Hepatocyte (in vitro differentiated cells): Measurements from ENCODE around the gene TMEM81. TPM values are rescaled to one million over a fixed set of nuclear protein-coding genes. Genes with fewer than 3 reads are reported as not detected.

Experiments used
- DNase-seq: peaks from one replicate; pipeline ENCODE4 v3.0.0-alpha.2; 2016; ENCODE audit warnings: low spot score
- H2AFZ ChIP-seq: fragments of 200-600 bp; sonication (generic); 2 replicates; pipeline ENCODE4 v1.6.0; 2016; ENCODE audit warnings: antibody characterized with exemption, mild to moderate bottlenecking
- H3K27ac ChIP-seq: fragments of 200-600 bp; sonication (generic); 2 replicates; pipeline ENCODE4 v1.5.1; 2016; ENCODE audit warnings: mild to moderate bottlenecking
- H3K27me3 ChIP-seq: fragments of 200-600 bp; sonication (generic); 2 replicates; pipeline ENCODE4 v1.6.1; 2016
- H3K36me3 ChIP-seq: fragments of 200-600 bp; sonication (generic); replicated peaks from 2 replicates; pipeline ENCODE4 v1.5.1; 2016; ENCODE audit warnings: low read depth; ENCODE audit not compliant: insufficient read depth
- H3K4me1 ChIP-seq: fragments of 200-600 bp; sonication (generic); 2 replicates; pipeline ENCODE4 v1.5.1; 2016; ENCODE audit warnings: mild to moderate bottlenecking, moderate library complexity; ENCODE audit not compliant: insufficient read depth
- H3K4me2 ChIP-seq: fragments of 200-600 bp; sonication (generic); 2 replicates; pipeline ENCODE4 v1.6.0; 2016
- H3K4me3 ChIP-seq: fragments of 200-600 bp; sonication (generic); 2 replicates; pipeline ENCODE4 v1.5.1; 2016; ENCODE audit warnings: mild to moderate bottlenecking
- H3K79me2 ChIP-seq: fragments of 200-600 bp; sonication (generic); 2 replicates; pipeline ENCODE4 v1.6.0; 2017; ENCODE audit warnings: mild to moderate bottlenecking
- H3K9me2 ChIP-seq: fragments of 200-600 bp; sonication (generic); replicated peaks from 2 replicates; pipeline ENCODE4 v1.6.0; 2017; ENCODE audit warnings: mild to moderate bottlenecking; ENCODE audit not compliant: insufficient read depth
- H3K9me3 ChIP-seq: fragments of 200-600 bp; sonication (generic); 2 replicates; pipeline ENCODE4 v1.5.1; 2016; ENCODE audit warnings: low read depth, mild to moderate bottlenecking
- H4K20me1 ChIP-seq: fragments of 200-600 bp; sonication (generic); 2 replicates; pipeline ENCODE4 v1.6.0; 2016; ENCODE audit warnings: mild to moderate bottlenecking; ENCODE audit not compliant: insufficient read depth, poor library complexity, severe bottlenecking
- EZH2 ChIP-seq: fragments of 200-600 bp; sonication (generic); IDR thresholded peaks from 2 replicates; pipeline ENCODE4 v1.6.1; 2016; ENCODE audit warnings: antibody characterized with exemption, mild to moderate bottlenecking, borderline replicate concordance
- EZH2phosphoT487 ChIP-seq: fragments of 200-600 bp; sonication (generic); IDR thresholded peaks from one replicate; pipeline ENCODE4 v1.6.1; 2018; ENCODE audit warnings: antibody characterized with exemption, mild to moderate bottlenecking, low read depth, moderate library complexity; ENCODE audit not compliant: unreplicated experiment, severe bottlenecking
- WGBS: methylation state at CpG from one replicate; pipeline ENCODE4 v1.1.6; 2016; ENCODE audit warnings: low lambda C conversion rate; ENCODE audit errors: missing lambda C conversion rate; 5-methylcytosine and 5-hydroxymethylcytosine counted together
- polyA plus RNA-seq: library from polyadenylated mRNA; unstranded; fragments of >200 nt; fragmentation: Nextera tagmentation; extraction: Ambion mirVana; gene quantifications from 2 replicates; pipeline ENCODE4 v1.2.1, GENCODE V29; 2016
- total RNA-seq: library from RNA; depleted of rRNA; stranded (reverse); fragments of >200 nt; gene quantifications from 2 replicates; pipeline ENCODE4 v1.2.3, GENCODE V29; 2014
- TF ChIP-seq, protein P1 (sequence below): fragments of 200-600 bp; sonication (generic); IDR thresholded peaks from 2 replicates; pipeline ENCODE4 v1.5.1; 2016; ENCODE audit warnings: antibody characterized with exemption, mild to moderate bottlenecking; ENCODE audit not compliant: poor library complexity

TMEM81 gene
- total and polyA plus RNA-seq, 2 experiments from 2014 or later = 2.2 TPM; not detected in 1

GRCh38 chr1:205069371-205070125 is 14.7 kb downstream of the TMEM81 start:
- Histone ChIP-seq H3K4me1 (no peaks in the 10 kb centered on the region), H2AFZ (no peak overlapping the region), H3K4me3 (no peak overlapping the region), H3K36me3 (no peaks in the 10 kb centered on the region), H4K20me1 (no peaks in the 10 kb centered on the region), H3K79me2 (no peaks in the 10 kb centered on the region), H3K9me3 (no peaks in the 10 kb centered on the region), H3K4me2 (no peak overlapping the region), H3K9me2 (no peaks in the 10 kb centered on the region), H3K27me3 (no peaks in the 10 kb centered on the region), H3K27ac (no peak overlapping the region)
- TF ChIP-seq EZH2 = no peak
- no peak for TF ChIP-seq EZH2phosphoT487
- TF ChIP-seq, protein P1, sequence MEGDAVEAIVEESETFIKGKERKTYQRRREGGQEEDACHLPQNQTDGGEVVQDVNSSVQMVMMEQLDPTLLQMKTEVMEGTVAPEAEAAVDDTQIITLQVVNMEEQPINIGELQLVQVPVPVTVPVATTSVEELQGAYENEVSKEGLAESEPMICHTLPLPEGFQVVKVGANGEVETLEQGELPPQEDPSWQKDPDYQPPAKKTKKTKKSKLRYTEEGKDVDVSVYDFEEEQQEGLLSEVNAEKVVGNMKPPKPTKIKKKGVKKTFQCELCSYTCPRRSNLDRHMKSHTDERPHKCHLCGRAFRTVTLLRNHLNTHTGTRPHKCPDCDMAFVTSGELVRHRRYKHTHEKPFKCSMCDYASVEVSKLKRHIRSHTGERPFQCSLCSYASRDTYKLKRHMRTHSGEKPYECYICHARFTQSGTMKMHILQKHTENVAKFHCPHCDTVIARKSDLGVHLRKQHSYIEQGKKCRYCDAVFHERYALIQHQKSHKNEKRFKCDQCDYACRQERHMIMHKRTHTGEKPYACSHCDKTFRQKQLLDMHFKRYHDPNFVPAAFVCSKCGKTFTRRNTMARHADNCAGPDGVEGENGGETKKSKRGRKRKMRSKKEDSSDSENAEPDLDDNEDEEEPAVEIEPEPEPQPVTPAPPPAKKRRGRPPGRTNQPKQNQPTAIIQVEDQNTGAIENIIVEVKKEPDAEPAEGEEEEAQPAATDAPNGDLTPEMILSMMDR = no peak
- DNase-seq = no peak
- 94% methylated on average over 41 of the region's 42 CpGs for WGBS

- H4K20me1 ChIP-seq = no peaks in the 10 kb centered on the region
- H3K27ac ChIP-seq = no peak overlapping the region
- H3K4me2 ChIP-seq = no peak overlapping the region
- WGBS = 65% methylated on average over 2 of the region's 2 CpGs
- H3K27me3 ChIP-seq = no peaks in the 10 kb centered on the region
- no peak overlapping the region for H3K4me3 ChIP-seq
- no peaks in the 10 kb centered on the region for H3K4me1 ChIP-seq
- H2AFZ ChIP-seq = no peak overlapping the region
- no peaks in the 10 kb centered on the region for H3K9me2 ChIP-seq
- DNase-seq = no peak
- H3K9me3 ChIP-seq = no peaks in the 10 kb centered on the region
- TF ChIP-seq, protein P1 = no peak
- no peak for TF ChIP-seq EZH2
- H3K79me2 ChIP-seq = no peaks in the 10 kb centered on the region
- H3K36me3 ChIP-seq = no peaks in the 10 kb centered on the region
Observed at GRCh38 chr1:205068457-205069040, 15.7 kb downstream of the TMEM81 start.

DNA sequence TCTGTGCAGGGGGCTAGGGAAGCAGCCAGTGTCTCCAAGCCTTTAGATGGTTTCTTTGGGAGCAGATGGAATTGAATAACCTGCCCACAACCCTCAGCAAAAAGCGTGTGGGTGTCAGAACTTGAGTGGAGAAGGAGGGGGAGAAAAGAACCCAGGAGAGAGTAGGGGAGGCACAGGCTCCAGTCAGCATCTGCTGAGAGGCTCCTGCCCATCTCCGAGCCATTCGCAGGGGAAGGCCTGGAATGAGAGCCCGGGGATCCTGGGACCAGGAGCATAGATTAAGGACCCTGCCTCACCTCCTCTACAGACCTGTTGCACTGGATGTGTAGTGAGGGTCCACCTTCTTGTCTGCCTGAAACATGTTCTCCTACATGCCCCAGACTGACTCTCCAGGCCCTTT is 16.3 kb downstream of the TMEM81 start:
- no peaks in the 10 kb centered on the region for H4K20me1 ChIP-seq
- no peaks in the 10 kb centered on the region for H3K79me2 ChIP-seq
- no peak overlapping the region for H2AFZ ChIP-seq
- H3K4me2 ChIP-seq = no peak overlapping the region
- H3K27ac ChIP-seq = no peak overlapping the region
- H3K9me3 ChIP-seq = no peaks in the 10 kb centered on the region
- no peak for DNase-seq
- no peaks in the 10 kb centered on the region for H3K36me3 ChIP-seq
- no peaks in the 10 kb centered on the region for H3K27me3 ChIP-seq
- TF ChIP-seq EZH2 = no peak
- TF ChIP-seq, protein P1 = no peak
- no peak for TF ChIP-seq EZH2phosphoT487
- no peaks in the 10 kb centered on the region for H3K9me2 ChIP-seq
- H3K4me3 ChIP-seq = no peak overlapping the region
- no peaks in the 10 kb centered on the region for H3K4me1 ChIP-seq
- WGBS = 85% methylated on average over 4 of the region's 4 CpGs
